Tibial nerve (tissue), 4 donors: ENCODE data around the gene ABHD12. TPM values are rescaled to one million over a fixed set of nuclear protein-coding genes. Genes with fewer than 3 reads are reported as not detected.

Experiments
- DNase-seq, 2 donors: peaks; one replicate each; pipeline ENCODE4 v3.0.0-alpha.2; 2019; ENCODE audit warnings: low spot score in 2 of 2
- H3K27ac ChIP-seq, 4 donors: fragments of 200-600 bp; sonication (generic) in 3 of 4; one replicate each; pipeline ENCODE4 v1.5.1; 2017 to 2019; ENCODE audit warnings: mild to moderate bottlenecking in 1 of 4
- H3K27me3 ChIP-seq, 2 donors: fragments of 200-600 bp; sonication (generic) in 1 of 2; one replicate each; pipeline versions ENCODE4 v1.5.1 to v1.6.0; 2017 to 2019
- H3K36me3 ChIP-seq, 3 donors: fragments of 200-600 bp; sonication (generic); one replicate each; pipeline ENCODE4 v1.5.1; 2018 to 2019
- H3K4me1 ChIP-seq, 4 donors: fragments of 200-600 bp; sonication (generic) in 3 of 4; one replicate each; pipeline ENCODE4 v1.5.1; 2017 to 2019
- H3K4me3 ChIP-seq, 4 donors: fragments of 200-600 bp; sonication (generic) in 3 of 4; one replicate each; pipeline ENCODE4 v1.5.1; 2017 to 2019; ENCODE audit warnings: mild to moderate bottlenecking in 1 of 4, moderate library complexity in 1 of 4
- H3K9me3 ChIP-seq, 4 donors: fragments of 200-600 bp; sonication (generic) in 3 of 4; one replicate each; pipeline ENCODE4 v1.5.1; 2017 to 2019
- EP300 ChIP-seq, 2 donors: sonication (generic); formaldehyde crosslinking; IDR thresholded peaks; one replicate each; pipeline ENCODE4 v1.6.1; 2017; ENCODE audit warnings: antibody characterized with exemption in 2 of 2, mild to moderate bottlenecking in 1 of 2
- POLR2A ChIP-seq, 2 donors: fragments of 450-650 bp; IDR thresholded peaks; one replicate each; pipeline ENCODE4 v1.6.1; 2017; ENCODE audit warnings: antibody characterized with exemption in 2 of 2, mild to moderate bottlenecking in 2 of 2, moderate library complexity in 2 of 2
- WGBS, 2 donors: methylation state at CpG; one replicate each; pipeline ENCODE4 v1.1.5; 2018; 5-methylcytosine and 5-hydroxymethylcytosine counted together
- total RNA-seq, 4 donors: library from RNA; depleted of rRNA; stranded (reverse); fragments of >200 nt; gene quantifications; one replicate each; pipeline ENCODE4 v1.1.0, GENCODE V29; 2016
- TF ChIP-seq, protein P1 (sequence below), 5 experiments: fragments of 200-600 bp in 3 of 5; fragments of 450-650 bp in 2 of 5; sonication (generic) in 3 of 5; IDR thresholded peaks; one replicate each; pipeline ENCODE4 v1.5.1; 2016 to 2019; ENCODE audit warnings: antibody characterized with exemption in 5 of 5, mild to moderate bottlenecking in 3 of 5, moderate library complexity in 2 of 5

The ABHD12 gene
- total RNA-seq, 4 donors from 2014 or later: 67.2 to 116 (median 105) TPM

DNA sequence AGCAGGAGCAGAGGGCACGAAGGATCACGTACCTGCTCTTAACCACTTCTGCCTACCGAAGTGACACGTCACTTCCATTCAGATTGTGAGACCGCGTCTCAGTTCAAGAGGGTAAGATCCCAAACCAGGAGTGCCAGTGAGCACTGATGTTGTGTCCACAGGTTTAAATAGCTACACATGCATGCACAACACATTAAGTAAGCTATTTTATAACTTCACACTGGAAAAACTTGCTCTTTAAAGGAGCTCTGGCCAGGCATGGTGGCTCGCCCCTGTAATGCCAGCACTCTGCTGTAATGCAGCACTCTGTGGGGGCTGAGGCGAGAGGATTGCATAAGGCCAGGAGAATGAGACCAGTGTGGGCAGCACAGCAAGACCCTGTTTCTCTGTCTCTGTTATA, 21.1 kb downstream of the ABHD12 start:
- Histone ChIP-seq H3K27me3 (no peaks in the 10 kb centered on the region), H3K4me3 (no peak overlapping the region), H3K27ac (peak overlapping the region in 3 of 4 donors; percentile 57 to 95 (median 73)), H3K9me3 (peaks cover 0 to 3% (median 0%) of the 10 kb centered on the region in 4 donors), H3K4me1 (peaks cover 0 to 18% (median 8%) of the 10 kb centered on the region in 4 donors), H3K36me3 (peaks cover 0 to 3% (median 0%) of the 10 kb centered on the region in 3 donors)
- TF ChIP-seq POLR2A (IDR thresholded peaks at IDR 0.05) (no peak), EP300 (IDR thresholded peaks at IDR 0.05) (no peak)
- TF ChIP-seq, protein P1, sequence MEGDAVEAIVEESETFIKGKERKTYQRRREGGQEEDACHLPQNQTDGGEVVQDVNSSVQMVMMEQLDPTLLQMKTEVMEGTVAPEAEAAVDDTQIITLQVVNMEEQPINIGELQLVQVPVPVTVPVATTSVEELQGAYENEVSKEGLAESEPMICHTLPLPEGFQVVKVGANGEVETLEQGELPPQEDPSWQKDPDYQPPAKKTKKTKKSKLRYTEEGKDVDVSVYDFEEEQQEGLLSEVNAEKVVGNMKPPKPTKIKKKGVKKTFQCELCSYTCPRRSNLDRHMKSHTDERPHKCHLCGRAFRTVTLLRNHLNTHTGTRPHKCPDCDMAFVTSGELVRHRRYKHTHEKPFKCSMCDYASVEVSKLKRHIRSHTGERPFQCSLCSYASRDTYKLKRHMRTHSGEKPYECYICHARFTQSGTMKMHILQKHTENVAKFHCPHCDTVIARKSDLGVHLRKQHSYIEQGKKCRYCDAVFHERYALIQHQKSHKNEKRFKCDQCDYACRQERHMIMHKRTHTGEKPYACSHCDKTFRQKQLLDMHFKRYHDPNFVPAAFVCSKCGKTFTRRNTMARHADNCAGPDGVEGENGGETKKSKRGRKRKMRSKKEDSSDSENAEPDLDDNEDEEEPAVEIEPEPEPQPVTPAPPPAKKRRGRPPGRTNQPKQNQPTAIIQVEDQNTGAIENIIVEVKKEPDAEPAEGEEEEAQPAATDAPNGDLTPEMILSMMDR (IDR thresholded peaks at IDR 0.05): no peak
- DNase-seq: no peak
- 45 to 73% methylated on average over 8 of the region's 8 CpGs for WGBS, 2 donors

DNA sequence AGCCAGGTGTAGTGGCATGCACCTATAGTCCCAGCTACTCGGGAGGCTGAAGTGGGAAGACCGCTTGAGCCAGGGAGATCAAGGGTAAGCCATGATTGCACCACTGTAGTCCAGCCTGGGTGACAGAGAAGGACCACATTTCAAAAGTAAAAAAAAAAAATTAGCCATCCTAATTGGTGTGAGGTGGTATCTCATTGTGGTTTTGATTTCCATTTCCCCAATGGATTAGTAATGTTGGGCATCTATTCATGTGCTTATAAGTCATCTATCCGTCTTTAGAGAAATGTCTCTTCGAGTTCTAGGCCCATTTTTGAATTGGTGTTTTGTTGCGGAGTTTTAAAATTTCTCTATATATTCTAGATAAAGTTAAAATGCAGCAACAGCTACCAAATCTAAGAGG, 21.7 kb downstream of the ABHD12 start:
- peaks cover 0 to 21% (median 6%) of the 10 kb centered on the region in 4 donors for H3K4me1 ChIP-seq
- H3K4me3 ChIP-seq: no peak overlapping the region
- no peak for DNase-seq
- TF ChIP-seq, protein P1 (IDR thresholded peaks at IDR 0.05): no peak
- TF ChIP-seq POLR2A (IDR thresholded peaks at IDR 0.05) (no peak), EP300 (IDR thresholded peaks at IDR 0.05) (no peak)
- 83 to 93% methylated on average over 5 of the region's 5 CpGs for WGBS, 2 donors
- H3K36me3 ChIP-seq: peaks cover 0 to 3% (median 0%) of the 10 kb centered on the region in 3 donors
- H3K9me3 ChIP-seq: peaks cover 0 to 3% (median 0%) of the 10 kb centered on the region in 4 donors
- no peaks in the 10 kb centered on the region for H3K27me3 ChIP-seq
- H3K27ac ChIP-seq: peak overlapping the region in 3 of 4 donors; percentile 57 to 95 (median 73)

DNA sequence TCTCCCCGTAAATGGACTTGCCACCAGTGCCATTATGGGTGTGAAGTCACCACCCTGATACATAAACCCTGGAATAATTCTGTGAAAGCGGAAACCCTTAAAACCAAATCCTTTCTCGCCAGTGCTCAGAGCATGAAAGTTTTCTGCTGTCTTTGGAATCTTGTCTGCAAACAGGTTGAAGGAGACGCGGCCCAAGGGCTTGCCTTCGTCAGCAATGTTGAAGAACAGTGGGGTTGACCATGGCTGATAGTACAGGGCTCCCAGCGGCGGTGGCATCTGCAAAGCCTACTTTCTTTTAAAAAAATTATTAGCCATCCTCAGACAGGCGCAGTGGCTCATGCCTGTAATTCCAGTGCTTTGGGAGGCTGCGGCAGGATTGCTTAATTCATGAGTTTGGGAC, 22.1 kb downstream of the ABHD12 start:
- peak overlapping the region in 1 of 4 donors; percentile 95 for H3K27ac ChIP-seq
- H3K27me3 ChIP-seq: no peaks in the 10 kb centered on the region
- no peak for DNase-seq
- H3K36me3 ChIP-seq: peaks cover 0 to 3% (median 0%) of the 10 kb centered on the region in 3 donors
- H3K9me3 ChIP-seq: peaks cover 0 to 3% (median 0%) of the 10 kb centered on the region in 4 donors
- TF ChIP-seq, protein P1 (IDR thresholded peaks at IDR 0.05): no peak
- TF ChIP-seq EP300 (IDR thresholded peaks at IDR 0.05): no peak
- no peak for TF ChIP-seq POLR2A (IDR thresholded peaks at IDR 0.05)
- H3K4me1 ChIP-seq: peaks cover 0 to 21% (median 6%) of the 10 kb centered on the region in 4 donors
- WGBS, 2 donors: 98% methylated on average over 10 of the region's 10 CpGs
- H3K4me3 ChIP-seq: no peak overlapping the region

DNA sequence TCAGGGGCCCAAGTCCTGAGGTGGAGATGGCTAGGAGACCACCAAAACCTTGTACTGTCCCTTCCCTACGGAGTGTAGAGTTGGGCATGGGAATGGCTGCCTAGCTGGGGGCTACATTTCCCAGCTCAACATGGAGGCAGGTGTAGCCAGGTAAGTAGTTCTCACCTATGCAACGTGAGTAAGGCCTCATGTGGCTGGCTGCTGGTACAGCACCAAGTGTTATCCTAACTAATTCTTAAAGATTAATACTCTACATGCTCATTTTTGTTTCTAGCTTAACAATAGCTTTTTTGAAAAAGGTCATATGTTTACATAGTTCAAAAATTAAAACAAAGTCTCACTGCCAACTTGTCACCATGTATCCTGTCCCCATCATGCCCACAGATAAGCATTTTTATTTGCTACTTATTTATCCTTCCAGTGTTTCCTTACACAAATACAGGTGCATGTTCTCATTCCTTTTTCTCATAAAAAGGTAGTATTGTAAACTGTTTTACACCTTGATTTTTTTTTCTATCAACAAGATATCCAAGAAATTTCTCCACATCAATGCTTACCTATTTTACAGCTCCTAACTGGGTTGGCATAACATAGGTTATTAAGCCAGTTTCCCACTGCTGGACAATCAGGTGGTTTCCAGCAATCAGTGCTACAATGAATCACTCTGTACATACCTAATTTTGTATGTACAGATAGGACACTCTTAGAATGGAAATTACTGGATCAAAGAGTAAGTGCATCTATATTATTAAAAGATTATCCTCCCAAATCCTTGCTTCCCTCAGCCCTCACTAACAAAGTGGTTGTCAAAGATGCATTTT, 25.5 kb downstream of the ABHD12 start:
- Histone ChIP-seq H3K4me3 (no peak overlapping the region), H3K9me3 (no peaks in the 10 kb centered on the region), H3K4me1 (peaks cover 0 to 16% (median 7%) of the 10 kb centered on the region in 4 donors), H3K27ac (no peak overlapping the region), H3K27me3 (no peaks in the 10 kb centered on the region), H3K36me3 (peaks cover 0 to 3% (median 0%) of the 10 kb centered on the region in 3 donors)
- DNase-seq: no peak
- TF ChIP-seq, protein P1 (IDR thresholded peaks at IDR 0.05): no peak
- TF ChIP-seq EP300 (IDR thresholded peaks at IDR 0.05) (no peak), POLR2A (IDR thresholded peaks at IDR 0.05) (no peak)
- WGBS, 2 donors: 82 to 84% methylated on average over 2 of the region's 2 CpGs

DNA sequence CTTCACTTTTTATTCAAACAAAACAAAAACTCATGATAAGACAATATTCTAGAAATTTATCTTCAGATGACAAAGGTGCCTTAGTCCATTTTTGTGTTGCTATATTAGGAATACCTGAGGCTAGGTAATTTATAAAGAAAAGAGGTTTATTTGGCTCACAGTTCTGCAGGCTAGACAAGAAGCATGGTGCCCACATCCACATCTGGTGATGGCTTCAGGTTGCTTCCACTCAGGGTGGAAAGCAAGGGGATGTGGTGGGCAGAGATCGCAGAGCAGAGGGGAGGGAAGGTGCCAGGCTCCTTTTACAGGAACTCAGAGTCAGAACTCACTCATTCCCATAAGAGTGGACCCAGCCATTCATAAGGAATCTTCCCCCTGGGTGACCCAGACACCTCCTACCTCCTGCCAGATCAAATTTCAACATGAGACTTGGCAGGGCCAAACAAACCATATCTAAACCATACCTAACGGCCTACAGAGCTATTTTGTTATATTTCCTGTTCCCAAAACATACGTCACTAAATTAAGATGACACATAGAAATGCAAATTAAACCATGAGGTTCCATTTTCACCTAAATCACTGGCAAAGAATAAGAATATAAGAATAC, 26.4 kb downstream of the ABHD12 start:
- H3K9me3 ChIP-seq: no peaks in the 10 kb centered on the region
- no peak overlapping the region for H3K27ac ChIP-seq
- peaks cover 0 to 3% (median 0%) of the 10 kb centered on the region in 3 donors for H3K36me3 ChIP-seq
- peaks cover 0 to 15% (median 6%) of the 10 kb centered on the region in 4 donors for H3K4me1 ChIP-seq
- H3K4me3 ChIP-seq: no peak overlapping the region
- WGBS, 2 donors: 83 to 85% methylated on average over 3 of the region's 3 CpGs
- no peaks in the 10 kb centered on the region for H3K27me3 ChIP-seq
- TF ChIP-seq EP300 (IDR thresholded peaks at IDR 0.05) (no peak), POLR2A (IDR thresholded peaks at IDR 0.05) (no peak)
- TF ChIP-seq, protein P1 (IDR thresholded peaks at IDR 0.05): no peak
- DNase-seq: no peak
